ENCODE data around the gene NTSR1. TPM values are rescaled to one million over a fixed set of nuclear protein-coding genes. Genes with fewer than 3 reads are reported as not detected.

The NTSR1 gene
- total and polyA plus RNA-seq, 2 of the 13 experiments (the other 11 are each of a cell fraction or from before 2014, with no cell fraction given): 0.09 to 0.12 TPM

DNA sequence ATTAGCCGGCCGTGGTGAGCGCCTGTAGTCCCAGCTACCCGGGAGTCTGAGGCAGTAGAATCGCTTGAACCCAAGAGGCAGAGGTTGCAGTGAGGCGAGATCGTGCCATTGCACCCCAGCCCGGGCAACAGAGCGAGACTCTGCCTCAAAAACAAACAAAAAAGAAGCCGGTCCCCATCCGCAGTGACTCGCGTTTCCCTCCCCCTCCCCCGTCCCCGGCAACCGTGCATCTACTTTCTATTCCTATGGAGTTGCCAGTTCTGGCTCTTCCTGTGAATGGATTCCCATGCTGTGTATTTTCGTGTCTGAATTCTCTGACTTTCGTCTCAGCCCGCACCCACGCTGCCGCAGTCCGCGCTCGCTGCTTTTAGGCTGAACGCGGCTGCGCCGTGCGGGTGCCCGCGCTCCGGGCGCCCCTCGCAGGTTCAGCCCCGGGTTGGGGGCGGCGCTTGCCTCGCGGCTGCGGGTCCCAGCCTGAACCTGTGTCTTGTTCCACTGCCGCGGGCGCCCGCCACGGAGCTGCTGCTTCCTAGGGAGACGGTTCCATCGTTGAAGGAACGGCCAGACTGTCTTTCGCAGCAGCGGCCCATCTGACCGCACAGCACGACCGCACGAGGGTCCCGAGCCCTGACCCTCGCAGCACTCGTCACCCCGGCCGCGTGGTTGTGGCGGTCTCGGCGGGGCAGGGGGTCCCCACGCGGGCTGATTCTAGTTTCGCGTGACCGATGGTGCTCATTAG is 86.6 kb downstream of the NTSR1 start (continued):
- TF ChIP-seq ZNF724P (CRISPR knock-in tag; IDR thresholded peaks at IDR 0.05; ENCODE audit: borderline replicate concordance): peak; percentile 90
- no peak for TF ChIP-seq BCL6 (CRISPR knock-in tag; IDR thresholded peaks at IDR 0.05)
- peak in 1 of 2 experiments; percentile 76; a peak in 2 of 4 replicates for TF ChIP-seq POLR2A (IDR thresholded peaks at IDR 0.05; ENCODE audit: insufficient read depth in 1 of 2, low read depth in 2 of 2, low read length in 2 of 2)
- no peak for TF ChIP-seq ZSCAN22 (CRISPR knock-in tag; IDR thresholded peaks at IDR 0.05)
- peak; percentile 57; the same call in 1 of the 2 replicates for TF ChIP-seq MEF2D (CRISPR knock-in tag; IDR thresholded peaks at IDR 0.05)
- TF ChIP-seq PAF1 (CRISPR knock-in tag; IDR thresholded peaks at IDR 0.05): no peak
- TF ChIP-seq MAFG (CRISPR knock-in tag; IDR thresholded peaks at IDR 0.05): 0 out of 2 replicates have a peak, but pooled peaks have one; percentile 26
- no peak for TF ChIP-seq MAFK (conservative IDR thresholded peaks at IDR 0.05 in 1 of 2, IDR thresholded peaks at IDR 0.05 in 1 of 2; ENCODE audit: low read length in 2 of 2)
- TF ChIP-seq JUN (CRISPR knock-in tag; IDR thresholded peaks at IDR 0.05): peak; percentile 82
- TF ChIP-seq, protein P1, sequence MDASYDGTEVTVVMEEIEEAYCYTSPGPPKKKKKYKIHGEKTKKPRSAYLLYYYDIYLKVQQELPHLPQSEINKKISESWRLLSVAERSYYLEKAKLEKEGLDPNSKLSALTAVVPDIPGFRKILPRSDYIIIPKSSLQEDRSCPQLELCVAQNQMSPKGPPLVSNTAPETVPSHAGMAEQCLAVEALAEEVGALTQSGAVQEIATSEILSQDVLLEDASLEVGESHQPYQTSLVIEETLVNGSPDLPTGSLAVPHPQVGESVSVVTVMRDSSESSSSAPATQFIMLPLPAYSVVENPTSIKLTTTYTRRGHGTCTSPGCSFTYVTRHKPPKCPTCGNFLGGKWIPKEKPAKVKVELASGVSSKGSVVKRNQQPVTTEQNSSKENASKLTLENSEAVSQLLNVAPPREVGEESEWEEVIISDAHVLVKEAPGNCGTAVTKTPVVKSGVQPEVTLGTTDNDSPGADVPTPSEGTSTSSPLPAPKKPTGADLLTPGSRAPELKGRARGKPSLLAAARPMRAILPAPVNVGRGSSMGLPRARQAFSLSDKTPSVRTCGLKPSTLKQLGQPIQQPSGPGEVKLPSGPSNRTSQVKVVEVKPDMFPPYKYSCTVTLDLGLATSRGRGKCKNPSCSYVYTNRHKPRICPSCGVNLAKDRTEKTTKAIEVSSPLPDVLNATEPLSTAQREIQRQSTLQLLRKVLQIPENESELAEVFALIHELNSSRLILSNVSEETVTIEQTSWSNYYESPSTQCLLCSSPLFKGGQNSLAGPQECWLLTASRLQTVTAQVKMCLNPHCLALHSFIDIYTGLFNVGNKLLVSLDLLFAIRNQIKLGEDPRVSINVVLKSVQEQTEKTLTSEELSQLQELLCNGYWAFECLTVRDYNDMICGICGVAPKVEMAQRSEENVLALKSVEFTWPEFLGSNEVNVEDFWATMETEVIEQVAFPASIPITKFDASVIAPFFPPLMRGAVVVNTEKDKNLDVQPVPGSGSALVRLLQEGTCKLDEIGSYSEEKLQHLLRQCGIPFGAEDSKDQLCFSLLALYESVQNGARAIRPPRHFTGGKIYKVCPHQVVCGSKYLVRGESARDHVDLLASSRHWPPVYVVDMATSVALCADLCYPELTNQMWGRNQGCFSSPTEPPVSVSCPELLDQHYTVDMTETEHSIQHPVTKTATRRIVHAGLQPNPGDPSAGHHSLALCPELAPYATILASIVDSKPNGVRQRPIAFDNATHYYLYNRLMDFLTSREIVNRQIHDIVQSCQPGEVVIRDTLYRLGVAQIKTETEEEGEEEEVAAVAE (CRISPR knock-in tag; IDR thresholded peaks at IDR 0.05; ENCODE audit: borderline replicate concordance): no peak
- TF ChIP-seq NFE2 (CRISPR knock-in tag; IDR thresholded peaks at IDR 0.05): 0 out of 2 replicates have a peak, but pooled peaks have one; percentile 27
- TF ChIP-seq FOXK2 (IDR thresholded peaks at IDR 0.05): no peak
- TF ChIP-seq, protein P2, sequence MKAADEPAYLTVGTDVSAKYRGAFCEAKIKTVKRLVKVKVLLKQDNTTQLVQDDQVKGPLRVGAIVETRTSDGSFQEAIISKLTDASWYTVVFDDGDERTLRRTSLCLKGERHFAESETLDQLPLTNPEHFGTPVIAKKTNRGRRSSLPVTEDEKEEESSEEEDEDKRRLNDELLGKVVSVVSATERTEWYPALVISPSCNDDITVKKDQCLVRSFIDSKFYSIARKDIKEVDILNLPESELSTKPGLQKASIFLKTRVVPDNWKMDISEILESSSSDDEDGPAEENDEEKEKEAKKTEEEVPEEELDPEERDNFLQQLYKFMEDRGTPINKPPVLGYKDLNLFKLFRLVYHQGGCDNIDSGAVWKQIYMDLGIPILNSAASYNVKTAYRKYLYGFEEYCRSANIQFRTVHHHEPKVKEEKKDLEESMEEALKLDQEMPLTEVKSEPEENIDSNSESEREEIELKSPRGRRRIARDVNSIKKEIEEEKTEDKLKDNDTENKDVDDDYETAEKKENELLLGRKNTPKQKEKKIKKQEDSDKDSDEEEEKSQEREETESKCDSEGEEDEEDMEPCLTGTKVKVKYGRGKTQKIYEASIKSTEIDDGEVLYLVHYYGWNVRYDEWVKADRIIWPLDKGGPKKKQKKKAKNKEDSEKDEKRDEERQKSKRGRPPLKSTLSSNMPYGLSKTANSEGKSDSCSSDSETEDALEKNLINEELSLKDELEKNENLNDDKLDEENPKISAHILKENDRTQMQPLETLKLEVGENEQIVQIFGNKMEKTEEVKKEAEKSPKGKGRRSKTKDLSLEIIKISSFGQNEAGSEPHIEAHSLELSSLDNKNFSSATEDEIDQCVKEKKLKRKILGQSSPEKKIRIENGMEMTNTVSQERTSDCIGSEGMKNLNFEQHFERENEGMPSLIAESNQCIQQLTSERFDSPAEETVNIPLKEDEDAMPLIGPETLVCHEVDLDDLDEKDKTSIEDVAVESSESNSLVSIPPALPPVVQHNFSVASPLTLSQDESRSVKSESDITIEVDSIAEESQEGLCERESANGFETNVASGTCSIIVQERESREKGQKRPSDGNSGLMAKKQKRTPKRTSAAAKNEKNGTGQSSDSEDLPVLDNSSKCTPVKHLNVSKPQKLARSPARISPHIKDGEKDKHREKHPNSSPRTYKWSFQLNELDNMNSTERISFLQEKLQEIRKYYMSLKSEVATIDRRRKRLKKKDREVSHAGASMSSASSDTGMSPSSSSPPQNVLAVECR (CRISPR knock-in tag; IDR thresholded peaks at IDR 0.05; ENCODE audit: borderline replicate concordance): peak; percentile 54; the same call in 1 of the 2 replicates
- TF ChIP-seq TOPORS (CRISPR knock-in tag; IDR thresholded peaks at IDR 0.05): peak; percentile 62; the same call in 1 of the 2 replicates
- peak; percentile 32 for TF ChIP-seq TMF1 (CRISPR knock-in tag; IDR thresholded peaks at IDR 0.05; ENCODE audit: low read depth)
- peak; percentile 23; the same call in 1 of the 2 replicates for TF ChIP-seq GZF1 (CRISPR knock-in tag; IDR thresholded peaks at IDR 0.05)
- TF ChIP-seq RFXAP (CRISPR knock-in tag; IDR thresholded peaks at IDR 0.05; ENCODE audit: borderline replicate concordance): peak; percentile 71; the same call in 1 of the 2 replicates
- 0 out of 2 replicates have a peak, but pooled peaks have one; percentile 79 for TF ChIP-seq THYN1 (CRISPR knock-in tag; IDR thresholded peaks at IDR 0.05; ENCODE audit: borderline replicate concordance, low read depth)
- TF ChIP-seq CBX2 (IDR thresholded peaks at IDR 0.05; ENCODE audit: low read depth, low read length): no peak
- no peak for TF ChIP-seq CBX2 (CRISPR knock-in tag; IDR thresholded peaks at IDR 0.05; ENCODE audit: low read depth)
- TF ChIP-seq, protein P3, sequence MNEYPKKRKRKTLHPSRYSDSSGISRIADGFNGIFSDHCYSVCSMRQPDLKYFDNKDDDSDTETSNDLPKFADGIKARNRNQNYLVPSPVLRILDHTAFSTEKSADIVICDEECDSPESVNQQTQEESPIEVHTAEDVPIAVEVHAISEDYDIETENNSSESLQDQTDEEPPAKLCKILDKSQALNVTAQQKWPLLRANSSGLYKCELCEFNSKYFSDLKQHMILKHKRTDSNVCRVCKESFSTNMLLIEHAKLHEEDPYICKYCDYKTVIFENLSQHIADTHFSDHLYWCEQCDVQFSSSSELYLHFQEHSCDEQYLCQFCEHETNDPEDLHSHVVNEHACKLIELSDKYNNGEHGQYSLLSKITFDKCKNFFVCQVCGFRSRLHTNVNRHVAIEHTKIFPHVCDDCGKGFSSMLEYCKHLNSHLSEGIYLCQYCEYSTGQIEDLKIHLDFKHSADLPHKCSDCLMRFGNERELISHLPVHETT (CRISPR knock-in tag; conservative IDR thresholded peaks at IDR 0.05): 0 out of 2 replicates have a peak, but pooled peaks have one; percentile 24
